Hypothalamus (tissue), 51 donors: ENCODE results near the gene LIG3.
"Not testable (repeated sequence)": the region's sequence is repeated elsewhere in the genome, so short reads cannot be mapped to it uniquely, and the experiment has no call there.

Source experiments
- DNase-seq, 51 donors: peaks; one replicate each; lab custom pipeline; 2025; lab: John Stamatoyannopoulos, UW

Gene LIG3

GRCh38 chr17:35030780-35031179, 50.5 kb downstream of the LIG3 start:
- no peak for DNase-seq

- DNase-seq: no peak
Observed at GRCh38 chr17:35038453-35038852, 58.1 kb downstream of the LIG3 start.

- no peak for DNase-seq
Observed at GRCh38 chr17:35041390-35041789, 61.1 kb downstream of the LIG3 start.

- no peak for DNase-seq
Observed at GRCh38 chr17:35044181-35044580, 63.9 kb downstream of the LIG3 start.

- not testable (repeated sequence) for DNase-seq
Observed at GRCh38 chr17:35045458-35045979, 65.2 kb downstream of the LIG3 start.

DNA sequence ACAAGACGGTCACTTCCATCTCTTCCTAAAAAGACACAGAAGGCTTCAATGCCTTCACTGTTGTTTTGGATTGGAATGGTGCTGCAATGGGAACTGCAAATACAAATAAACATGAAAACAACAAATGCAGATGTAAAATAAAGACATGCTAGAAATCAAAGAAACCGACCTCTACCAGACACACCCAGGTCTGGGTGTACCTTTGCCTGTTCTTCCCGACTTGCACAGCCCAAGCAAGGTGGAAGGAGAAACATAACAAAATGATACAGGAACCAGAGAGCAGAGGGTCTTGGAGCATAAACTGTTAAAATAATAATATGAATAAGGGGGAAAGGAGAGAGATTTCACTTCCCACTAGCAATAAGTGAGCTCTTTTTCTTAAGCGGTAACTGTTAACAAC, 65.9 kb downstream of the LIG3 start:
- no peak for DNase-seq

DNA sequence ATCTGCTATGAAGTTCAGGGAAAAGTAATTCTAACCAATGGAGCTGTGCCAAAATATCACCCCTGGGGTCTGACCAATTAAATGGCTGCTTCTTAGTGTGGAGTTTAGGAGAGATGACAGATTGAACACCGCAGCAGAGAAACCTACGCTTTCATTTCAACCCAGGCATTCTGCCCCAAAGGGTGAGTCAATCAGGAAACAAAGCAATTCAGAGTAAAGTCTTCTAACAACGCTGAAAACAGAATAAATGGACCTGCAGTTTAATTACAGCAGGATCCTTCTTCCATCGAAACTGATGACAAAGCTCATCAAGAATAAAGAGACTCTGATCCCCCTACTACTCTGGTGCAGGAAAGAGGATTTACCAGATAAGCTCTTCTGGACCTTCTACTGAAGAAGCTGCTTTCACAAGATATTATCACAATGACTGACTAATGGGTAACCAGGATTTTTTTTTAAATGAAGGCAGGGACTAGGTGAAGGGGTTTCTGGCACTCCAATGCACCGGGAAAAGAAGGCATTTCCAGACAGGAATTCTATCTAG, 66.5 kb downstream of the LIG3 start:
- peak in 3 of 51 donors; percentile 5 to 39 (median 23) for DNase-seq

GRCh38 chr17:35048685-35049379, 68.5 kb downstream of the LIG3 start:
- no peak for DNase-seq

GRCh38 chr17:35050170-35050569, 69.9 kb downstream of the LIG3 start:
- no peak for DNase-seq

DNA sequence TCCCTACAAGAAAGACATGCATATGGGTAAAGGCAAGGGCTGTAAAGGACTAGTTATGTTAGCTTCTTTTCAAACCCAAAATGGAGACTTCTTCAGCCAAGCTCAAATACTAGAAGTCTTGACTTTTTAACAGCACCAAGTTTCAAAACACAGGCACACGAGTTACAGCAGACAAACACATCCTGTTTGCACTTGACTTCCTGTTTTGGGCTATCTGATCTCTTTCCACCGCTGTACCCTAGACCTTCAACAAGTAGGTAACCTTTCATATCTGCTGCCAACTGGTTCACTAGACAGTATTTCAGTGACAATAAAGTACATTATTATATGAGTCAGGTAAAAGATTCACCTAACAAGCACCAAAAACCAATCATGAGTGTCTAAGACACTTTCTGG, 70.9 kb downstream of the LIG3 start:
- DNase-seq: no peak

DNA sequence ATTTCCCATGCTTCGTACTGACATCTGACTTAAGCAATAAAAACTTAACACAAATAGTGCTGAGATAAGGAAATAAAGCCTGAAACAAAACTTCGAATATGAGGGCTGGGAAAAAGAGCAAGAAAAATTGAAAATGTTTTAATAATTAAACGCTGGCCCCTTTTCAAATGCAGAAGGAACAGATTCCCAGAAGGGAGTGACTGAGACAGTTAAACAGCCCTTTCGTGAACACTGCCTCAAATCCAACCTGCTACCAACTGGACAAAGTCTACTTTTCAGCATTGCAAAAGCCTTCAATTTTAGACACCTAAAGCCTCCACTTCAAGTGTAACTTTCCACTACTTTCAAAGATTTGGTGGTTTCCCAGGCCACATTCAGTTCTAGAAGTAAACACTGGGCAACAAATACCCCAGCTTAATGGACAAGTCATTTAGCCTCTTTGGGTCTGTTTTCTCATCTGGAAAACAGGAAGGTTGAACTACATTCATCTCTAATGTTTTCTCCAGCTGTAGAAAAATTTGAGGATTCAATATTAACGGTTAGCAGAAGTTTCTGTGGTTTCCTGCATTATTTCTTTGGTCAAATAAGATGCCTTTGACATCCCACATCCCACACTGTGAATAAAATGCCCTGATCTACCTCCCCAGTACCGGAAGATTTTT, 71.4 kb downstream of the LIG3 start:
- DNase-seq: peak in 2 of 51 donors; percentile 18 to 19

- no peak for DNase-seq
Observed at GRCh38 chr17:35052241-35052610, 71.9 kb downstream of the LIG3 start.

DNA sequence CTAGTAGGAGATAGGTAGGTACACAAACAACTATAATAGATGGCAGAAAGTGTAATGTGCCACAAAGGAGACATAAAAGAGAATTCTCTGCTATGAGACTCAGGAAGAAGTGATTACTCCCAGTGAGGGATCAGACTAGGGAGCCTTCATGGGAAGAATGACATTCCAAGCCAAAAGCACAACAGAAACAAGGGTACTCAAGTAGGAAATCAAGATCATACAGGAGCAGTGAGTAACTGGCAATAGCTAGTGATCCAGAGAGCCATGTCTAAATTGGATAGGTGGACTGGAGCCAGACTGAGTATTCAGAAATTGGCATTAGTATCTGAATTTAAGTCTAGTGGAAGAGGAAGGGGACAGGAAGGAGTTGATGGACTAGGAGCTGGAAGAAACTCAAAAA, 72.5 kb downstream of the LIG3 start:
- DNase-seq: no peak

DNA sequence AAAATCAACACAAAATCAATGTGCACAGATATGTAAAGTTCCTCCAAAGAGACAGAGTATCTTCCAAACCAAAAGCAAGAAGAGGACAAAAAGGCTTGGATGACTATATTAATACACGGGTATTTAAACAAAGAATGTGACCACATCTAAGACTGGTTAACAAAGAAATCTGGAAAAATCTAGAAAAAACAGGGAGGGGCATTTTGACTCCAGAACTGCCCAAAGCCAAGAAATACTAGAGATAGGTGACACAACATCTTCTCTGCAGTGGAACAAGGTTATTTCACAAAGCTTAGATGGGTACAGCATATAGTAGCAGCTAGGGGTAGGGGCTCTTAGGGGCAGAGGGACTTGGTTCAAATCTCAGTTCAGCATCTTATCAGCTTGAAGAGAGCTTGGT, 72.9 kb downstream of the LIG3 start:
- no peak for DNase-seq

GRCh38 chr17:35056013-35056412, 75.7 kb downstream of the LIG3 start:
- no peak for DNase-seq

DNA sequence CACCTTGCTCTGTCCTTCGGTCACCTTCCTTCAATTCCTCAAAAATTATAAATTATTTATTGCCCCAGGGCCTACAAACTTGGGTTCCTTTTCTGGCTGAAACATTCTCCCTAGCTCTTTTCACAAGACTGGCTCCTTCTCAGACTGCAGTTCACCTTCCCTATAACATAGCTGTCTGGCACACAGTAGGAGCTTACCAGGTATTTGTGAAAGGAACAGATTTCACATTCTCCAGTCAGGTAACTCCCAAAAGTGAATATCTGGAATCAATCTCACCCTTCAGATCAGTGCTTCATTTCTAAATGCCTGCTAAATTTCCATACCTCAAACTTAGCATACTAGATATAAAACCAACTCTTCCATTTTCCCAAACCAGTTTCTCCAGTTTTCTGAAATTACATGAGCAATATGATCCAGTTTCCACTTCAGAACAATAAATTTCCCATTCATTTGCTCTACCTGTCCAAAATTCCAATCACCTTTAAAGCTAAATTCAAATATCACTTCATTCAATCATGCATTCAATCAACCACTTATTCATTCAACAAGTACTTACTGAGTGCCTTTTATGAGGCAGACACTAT, 77.1 kb downstream of the LIG3 start:
- DNase-seq: no peak
